ENCODE measurements around the gene DQX1.

DQX1 gene

DNA sequence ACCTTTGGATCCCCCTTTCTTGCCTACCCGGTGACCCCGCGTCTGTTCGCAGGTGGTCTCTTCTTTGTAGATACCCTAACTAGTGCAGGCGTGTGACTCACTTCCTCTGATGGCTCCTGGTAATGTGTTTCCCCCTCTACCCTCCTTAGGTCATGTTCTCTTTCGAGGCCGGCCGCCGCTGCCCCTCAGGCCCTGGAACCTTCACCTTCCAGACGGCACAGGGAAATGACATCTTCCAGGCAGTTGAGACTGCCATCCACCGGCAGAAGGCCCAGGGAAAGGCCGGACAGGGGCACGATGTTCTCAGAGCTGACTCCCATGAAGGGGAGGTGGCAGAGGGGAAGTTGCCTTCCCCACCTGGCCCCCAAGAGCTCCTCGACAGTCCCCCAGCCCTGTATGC is 30.1 kb upstream of the DQX1 start:
- Mint-ChIP-seq H3K36me3 (ENCODE audit: low read depth) (peaks cover 5% of the 10 kb centered on the region), H3K27ac (no peak overlapping the region), H3K4me1 (peaks cover 25% of the 10 kb centered on the region), H3K4me3 (peak overlapping the region; percentile 73 to 96 (median 94)), H3K27me3 (ENCODE audit: low read depth) (peaks cover 31% of the 10 kb centered on the region), H3K9me3 (no peaks in the 10 kb centered on the region)
- no peak for TF ChIP-seq CTCF (IDR thresholded peaks at IDR 0.05; ENCODE audit: unreplicated experiment in 3 of 3)

DNA sequence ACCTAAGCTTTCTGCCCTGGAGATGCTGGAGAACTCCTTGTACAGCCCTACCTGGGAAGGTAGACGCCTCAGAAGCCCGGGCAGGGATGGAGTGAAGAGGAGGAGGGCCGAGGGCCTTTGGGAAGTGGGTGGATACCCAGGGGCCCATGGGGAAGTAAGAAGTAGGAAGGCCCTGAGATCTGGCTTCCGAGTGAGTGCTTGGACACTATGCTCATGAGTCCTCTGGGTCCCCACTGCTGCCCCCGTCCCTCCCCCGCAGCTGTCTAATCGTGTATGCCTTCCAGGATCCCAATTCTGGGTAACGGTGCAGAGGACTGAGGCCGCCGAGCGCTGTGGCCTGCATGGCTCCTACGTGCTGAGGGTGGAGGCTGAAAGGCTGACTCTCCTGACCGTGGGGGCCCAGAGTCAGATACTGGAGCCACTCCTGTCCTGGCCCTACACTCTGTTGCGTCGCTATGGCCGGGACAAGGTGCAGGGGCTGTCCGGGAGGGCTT is 29.6 kb upstream of the DQX1 start:
- H3K27ac Mint-ChIP-seq = no peak overlapping the region
- H3K4me3 Mint-ChIP-seq = peak overlapping the region; percentile 94 to 96 (median 96)
- peaks cover 26% of the 10 kb centered on the region for H3K27me3 Mint-ChIP-seq (ENCODE audit: low read depth)
- peaks cover 5% of the 10 kb centered on the region for H3K36me3 Mint-ChIP-seq (ENCODE audit: low read depth)
- H3K4me1 Mint-ChIP-seq = peaks cover 26% of the 10 kb centered on the region
- no peak for TF ChIP-seq CTCF (IDR thresholded peaks at IDR 0.05; ENCODE audit: unreplicated experiment in 3 of 3)
- no peaks in the 10 kb centered on the region for H3K9me3 Mint-ChIP-seq

DNA sequence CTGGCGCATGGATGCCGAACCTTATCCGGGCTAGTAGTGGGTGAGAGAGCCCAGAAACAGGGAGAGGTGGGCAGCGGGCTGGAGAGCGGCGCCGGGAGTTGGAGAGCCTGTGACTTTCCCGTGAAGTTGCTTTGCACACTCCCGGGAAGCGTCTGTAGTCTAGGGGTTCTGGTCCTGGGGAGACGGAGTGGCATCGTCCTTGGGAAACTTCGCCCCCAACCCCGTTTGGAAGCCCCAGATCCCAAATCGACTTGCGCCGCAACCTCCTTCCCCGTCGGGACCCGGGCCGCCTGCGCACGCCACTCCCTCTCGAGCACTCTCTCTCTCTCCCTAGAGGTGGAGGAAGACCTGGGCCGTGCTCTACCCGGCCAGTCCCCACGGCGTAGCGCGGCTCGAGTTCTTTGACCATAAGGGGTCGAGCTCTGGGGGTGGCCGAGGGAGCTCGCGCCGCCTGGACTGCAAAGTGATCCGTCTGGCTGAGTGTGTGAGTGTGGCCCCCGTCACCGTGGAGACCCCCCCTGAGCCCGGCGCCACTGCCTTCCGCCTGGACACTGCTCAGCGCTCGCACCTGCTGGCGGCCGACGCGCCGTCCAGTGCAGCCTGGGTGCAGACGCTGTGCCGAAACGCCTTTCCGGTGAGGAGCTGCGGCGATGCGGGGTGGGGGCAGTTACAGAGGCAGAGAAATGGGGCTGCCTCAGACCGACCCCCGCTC is 28.9 kb upstream of the DQX1 start:
- Mint-ChIP-seq H3K4me3 (peak overlapping the region; percentile 94 to 96 (median 96)), H3K36me3 (ENCODE audit: low read depth) (peaks cover 5% of the 10 kb centered on the region), H3K4me1 (peaks cover 28% of the 10 kb centered on the region), H3K9me3 (no peaks in the 10 kb centered on the region), H3K27ac (peak overlapping the region in 2 of 3 experiments; percentile 67 to 69), H3K27me3 (ENCODE audit: low read depth) (peaks cover 19% of the 10 kb centered on the region)
- TF ChIP-seq CTCF (IDR thresholded peaks at IDR 0.05; ENCODE audit: unreplicated experiment in 3 of 3) = no peak

- Mint-ChIP-seq H3K9me3 (no peaks in the 10 kb centered on the region), H3K36me3 (ENCODE audit: low read depth) (peaks cover 5% of the 10 kb centered on the region), H3K27ac (peak within 1 kb of the TSS; percentile 65 to 85 (median 69)), H3K4me1 (peaks cover 34% of the 10 kb centered on the region), H3K4me3 (peak within 1 kb of the TSS; percentile 94 to 96 (median 96)), H3K27me3 (ENCODE audit: low read depth) (peaks cover 18% of the 10 kb centered on the region)
- no peak for TF ChIP-seq CTCF (IDR thresholded peaks at IDR 0.05; ENCODE audit: unreplicated experiment in 3 of 3)
Measured at GRCh38 chr2:74553892-74554819, 28.1 kb upstream of the DQX1 start, which contains the start of the genes DOK1 and LOXL3. Gene DOK1 (plus strand): TSS chr2:74554720. CDS start chr2:74554755, 35 bp downstream. Gene LOXL3 (minus strand): TSS chr2:74553942. CDS start chr2:74552634, 1,308 bp downstream.

DNA sequence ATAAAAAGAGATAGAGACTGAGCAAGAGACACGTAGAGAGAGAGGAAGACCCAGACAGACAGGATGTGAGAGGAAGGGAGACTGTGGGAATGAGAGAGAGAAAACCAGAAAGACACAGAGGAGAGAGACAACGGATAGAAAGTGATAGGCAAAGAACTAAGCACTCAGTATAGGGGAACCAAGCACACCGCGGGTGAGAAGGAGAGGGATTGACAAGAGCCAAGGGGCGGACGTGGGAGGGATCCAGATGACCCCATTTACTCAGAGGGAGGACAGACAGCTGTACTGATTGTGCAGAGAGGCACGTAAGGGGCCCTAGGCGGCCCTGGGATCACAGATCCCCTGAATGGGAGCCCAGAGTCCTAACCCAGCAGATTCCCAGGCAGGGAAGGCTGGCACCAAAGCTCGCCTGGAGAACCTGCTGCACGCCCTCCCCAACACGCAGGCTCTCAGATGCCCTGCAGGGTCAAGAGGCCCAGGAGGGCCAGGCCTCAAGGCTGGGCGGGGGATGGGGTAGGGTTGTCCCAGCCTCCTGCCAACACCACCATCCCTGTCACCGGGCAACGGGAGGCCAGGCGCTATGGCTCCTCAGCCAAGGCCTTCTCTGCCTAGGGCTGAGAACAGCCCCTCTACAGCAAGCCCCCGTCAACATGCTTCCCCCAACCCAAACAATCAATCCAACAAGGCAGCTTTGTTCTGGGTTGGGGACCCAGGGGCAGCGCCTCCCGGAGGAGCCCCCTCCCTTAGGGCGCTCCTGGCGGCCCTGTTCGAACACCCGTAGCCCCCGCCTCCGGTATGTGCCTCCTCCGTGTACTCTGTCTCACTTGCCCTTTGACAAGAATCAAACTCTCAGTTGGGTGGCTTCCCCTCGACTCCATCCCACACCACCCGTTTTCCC is 27.1 kb upstream of the DQX1 start:
- TF ChIP-seq CTCF (IDR thresholded peaks at IDR 0.05; ENCODE audit: unreplicated experiment in 3 of 3) = no peak
- H3K4me1 Mint-ChIP-seq = peaks cover 39% of the 10 kb centered on the region
- H3K9me3 Mint-ChIP-seq = no peaks in the 10 kb centered on the region
- H3K27me3 Mint-ChIP-seq (ENCODE audit: low read depth) = peaks cover 15% of the 10 kb centered on the region
- peak overlapping the region; percentile 82 to 95 (median 86) for H3K4me3 Mint-ChIP-seq
- H3K27ac Mint-ChIP-seq = peak overlapping the region; percentile 56 to 85 (median 65)
- peaks cover 5% of the 10 kb centered on the region for H3K36me3 Mint-ChIP-seq (ENCODE audit: low read depth)
